Activated T-cell treated with anti-CD3 and anti-CD28 coated beads, Interleukin-2, amount 50 U/mL, for 72 hours (primary cell): ENCODE results near the gene CDKL2. TPM values are rescaled to one million over a fixed set of nuclear protein-coding genes. Genes with fewer than 3 reads are reported as not detected.

ENCODE experiments used
- ATAC-seq, 2 donors: fragments of 150-1000 bp; cut with Tn5 transposase; replicated peaks in 1 of 2; 2 replicates each; pipeline ENCODE4 v1.10.0; 2021; ENCODE audit warnings: moderate library complexity in 2 of 2, mild to moderate bottlenecking in 1 of 2
- DNase-seq, 2 donors: peaks; one replicate each; pipeline ENCODE4 v3.0.0; 2021 to 2022; ENCODE audit warnings: mixed read lengths in 1 of 2
- H3K27ac Mint-ChIP-seq: one replicate; pipeline ENCODE4 v1.8.0; 2022; ENCODE audit warnings: mild to moderate bottlenecking, moderate library complexity, mixed read lengths
- H3K27me3 Mint-ChIP-seq: one replicate; pipeline ENCODE4 v1.8.0; 2022; ENCODE audit warnings: low read depth, mixed read lengths
- H3K36me3 Mint-ChIP-seq, 2 donors: one replicate each; pipeline ENCODE4 v1.8.0; 2022; ENCODE audit warnings: mixed read lengths in 2 of 2, mild to moderate bottlenecking in 1 of 2; ENCODE audit not compliant: insufficient read depth in 2 of 2
- H3K4me1 Mint-ChIP-seq: one replicate; pipeline ENCODE4 v1.8.0; 2022; ENCODE audit warnings: low read depth, mixed read lengths
- H3K4me3 Mint-ChIP-seq, 2 donors: one replicate each; pipeline ENCODE4 v1.8.0; 2022; ENCODE audit warnings: mild to moderate bottlenecking in 2 of 2, mixed read lengths in 2 of 2, moderate library complexity in 2 of 2
- H3K9me3 Mint-ChIP-seq, 2 donors: one replicate each; pipeline ENCODE4 v1.8.0; 2022; ENCODE audit warnings: mixed read lengths in 2 of 2
- total RNA-seq, 2 donors: library from RNA; stranded (reverse); gene quantifications; one replicate each; pipeline ENCODE4 v1.2.3, GENCODE V29; 2022

Gene CDKL2
- total RNA-seq, 2 donors from 2014 or later = 1.3 to 2.2 TPM

GRCh38 chr4:75634281-75634680, 4.0 kb upstream of the CDKL2 start:
- ATAC-seq (no peak), DNase-seq (no peak)
- peaks cover 1% of the 10 kb centered on the region for H3K27me3 Mint-ChIP-seq
- no peaks in the 10 kb centered on the region for H3K9me3 Mint-ChIP-seq
- H3K27ac Mint-ChIP-seq = no peak overlapping the region
- no peaks in the 10 kb centered on the region for H3K36me3 Mint-ChIP-seq
- H3K4me1 Mint-ChIP-seq = peaks cover 11% of the 10 kb centered on the region
- no peak overlapping the region for H3K4me3 Mint-ChIP-seq

- Mint-ChIP-seq H3K9me3 (no peaks in the 10 kb centered on the region), H3K4me3 (no peak overlapping the region)
- ATAC-seq = no peak
Observed at GRCh38 chr4:75633846-75634245, 3.5 kb upstream of the CDKL2 start.

GRCh38 chr4:75630937-75631329, 605 bp upstream of the CDKL2 start:
- peak overlapping the region; percentile 92 to 97 for H3K4me3 Mint-ChIP-seq
- no peak for DNase-seq
- peaks cover 5% of the 10 kb centered on the region for H3K27me3 Mint-ChIP-seq
- H3K4me1 Mint-ChIP-seq = peaks cover 11% of the 10 kb centered on the region
- no peaks in the 10 kb centered on the region for H3K36me3 Mint-ChIP-seq
- ATAC-seq = no peak
- H3K27ac Mint-ChIP-seq = peak overlapping the region; percentile 7
- no peaks in the 10 kb centered on the region for H3K9me3 Mint-ChIP-seq

More at GRCh38 chr4:75633846-75634245, 3.5 kb upstream of the CDKL2 start:
- peaks cover 5% of the 10 kb centered on the region for H3K27me3 Mint-ChIP-seq
- peaks cover 11% of the 10 kb centered on the region for H3K4me1 Mint-ChIP-seq
- DNase-seq = no peak
- H3K27ac Mint-ChIP-seq = no peak overlapping the region
- H3K36me3 Mint-ChIP-seq = no peaks in the 10 kb centered on the region

- Mint-ChIP-seq H3K4me3 (peak overlapping the region; percentile 56 to 97), H3K9me3 (no peaks in the 10 kb centered on the region), H3K27ac (no peak overlapping the region), H3K27me3 (peaks cover 5% of the 10 kb centered on the region), H3K4me1 (peaks cover 11% of the 10 kb centered on the region), H3K36me3 (no peaks in the 10 kb centered on the region)
- ATAC-seq (no peak), DNase-seq (no peak)
Observed at GRCh38 chr4:75629239-75629638, 1.1 kb downstream of the CDKL2 start.

- Mint-ChIP-seq H3K4me1 (no peaks in the 10 kb centered on the region), H3K27me3 (no peaks in the 10 kb centered on the region), H3K36me3 (peaks cover 0 to 1% of the 10 kb centered on the region in 2 donors), H3K27ac (no peak overlapping the region), H3K4me3 (no peak overlapping the region), H3K9me3 (no peaks in the 10 kb centered on the region)
- no peak for DNase-seq
- ATAC-seq = no peak
Observed at GRCh38 chr4:75623026-75623425, 7.3 kb downstream of the CDKL2 start.

GRCh38 chr4:75621715-75622114, 8.6 kb downstream of the CDKL2 start:
- ATAC-seq (no peak), DNase-seq (no peak)
- no peaks in the 10 kb centered on the region for H3K4me1 Mint-ChIP-seq
- no peaks in the 10 kb centered on the region for H3K9me3 Mint-ChIP-seq
- no peaks in the 10 kb centered on the region for H3K27me3 Mint-ChIP-seq
- no peak overlapping the region for H3K27ac Mint-ChIP-seq
- H3K4me3 Mint-ChIP-seq = no peak overlapping the region
- peaks cover 0 to 1% of the 10 kb centered on the region in 2 donors for H3K36me3 Mint-ChIP-seq

- no peak for ATAC-seq
- Mint-ChIP-seq H3K4me1 (no peaks in the 10 kb centered on the region), H3K9me3 (no peaks in the 10 kb centered on the region), H3K4me3 (no peak overlapping the region), H3K27me3 (no peaks in the 10 kb centered on the region), H3K36me3 (peaks cover 0 to 2% of the 10 kb centered on the region in 2 donors), H3K27ac (no peak overlapping the region)
- no peak for DNase-seq
Observed at GRCh38 chr4:75612306-75612705, 18.0 kb downstream of the CDKL2 start.

- Mint-ChIP-seq H3K9me3 (no peaks in the 10 kb centered on the region), H3K27me3 (no peaks in the 10 kb centered on the region), H3K4me3 (no peak overlapping the region), H3K4me1 (no peaks in the 10 kb centered on the region), H3K27ac (no peak overlapping the region), H3K36me3 (peaks cover 0 to 2% of the 10 kb centered on the region in 2 donors)
- DNase-seq (no peak), ATAC-seq (no peak)
Observed at GRCh38 chr4:75605928-75606327, 24.4 kb downstream of the CDKL2 start.

GRCh38 chr4:75599647-75600046, 30.7 kb downstream of the CDKL2 start:
- DNase-seq = no peak
- Mint-ChIP-seq H3K9me3 (no peaks in the 10 kb centered on the region), H3K4me3 (no peak overlapping the region), H3K36me3 (no peaks in the 10 kb centered on the region), H3K4me1 (no peaks in the 10 kb centered on the region), H3K27me3 (no peaks in the 10 kb centered on the region), H3K27ac (no peak overlapping the region)
- no peak for ATAC-seq

- Mint-ChIP-seq H3K4me3 (peak overlapping the region in 1 of 2 donors; percentile 59), H3K27me3 (no peaks in the 10 kb centered on the region), H3K36me3 (no peaks in the 10 kb centered on the region), H3K27ac (peak overlapping the region; percentile 63), H3K4me1 (no peaks in the 10 kb centered on the region), H3K9me3 (no peaks in the 10 kb centered on the region)
- DNase-seq = no peak
- peak; percentile 37 to 71 for ATAC-seq
Observed at GRCh38 chr4:75598390-75598789, 31.9 kb downstream of the CDKL2 start.

GRCh38 chr4:75596061-75596460, 34.3 kb downstream of the CDKL2 start:
- no peak for DNase-seq
- Mint-ChIP-seq H3K4me3 (no peak overlapping the region), H3K4me1 (no peaks in the 10 kb centered on the region), H3K36me3 (no peaks in the 10 kb centered on the region), H3K27ac (no peak overlapping the region), H3K9me3 (no peaks in the 10 kb centered on the region), H3K27me3 (no peaks in the 10 kb centered on the region)
- ATAC-seq = no peak

GRCh38 chr4:75593393-75593792, 36.9 kb downstream of the CDKL2 start:
- no peak for DNase-seq
- H3K27ac Mint-ChIP-seq = no peak overlapping the region
- no peak for ATAC-seq

GRCh38 chr4:75584067-75584466, 46.3 kb downstream of the CDKL2 start:
- no peaks in the 10 kb centered on the region for H3K4me1 Mint-ChIP-seq
- H3K4me3 Mint-ChIP-seq = no peak overlapping the region
- ATAC-seq = no peak
- H3K27me3 Mint-ChIP-seq = no peaks in the 10 kb centered on the region
- H3K27ac Mint-ChIP-seq = no peak overlapping the region
- peaks cover 0 to 2% of the 10 kb centered on the region in 2 donors for H3K36me3 Mint-ChIP-seq
- no peak for DNase-seq
- H3K9me3 Mint-ChIP-seq = peaks cover 0 to 1% of the 10 kb centered on the region in 2 donors

More at GRCh38 chr4:75593393-75593792, 36.9 kb downstream of the CDKL2 start:
- Mint-ChIP-seq H3K36me3 (no peaks in the 10 kb centered on the region), H3K9me3 (no peaks in the 10 kb centered on the region), H3K27me3 (no peaks in the 10 kb centered on the region), H3K4me1 (no peaks in the 10 kb centered on the region), H3K4me3 (no peak overlapping the region)

- H3K4me3 Mint-ChIP-seq = no peak overlapping the region
- no peaks in the 10 kb centered on the region for H3K36me3 Mint-ChIP-seq
- no peak for ATAC-seq
- no peak for DNase-seq
- H3K27ac Mint-ChIP-seq = no peak overlapping the region
- no peaks in the 10 kb centered on the region for H3K4me1 Mint-ChIP-seq
- peaks cover 20% of the 10 kb centered on the region for H3K27me3 Mint-ChIP-seq
- H3K9me3 Mint-ChIP-seq = no peaks in the 10 kb centered on the region
Observed at GRCh38 chr4:75567725-75568124, 62.6 kb downstream of the CDKL2 start.
